Liver (tissue), 9 donors: ENCODE data around the gene KCNJ4. TPM values are rescaled to one million over a fixed set of nuclear protein-coding genes. Genes with fewer than 3 reads are reported as not detected.

Experiments used
- DNase-seq: peaks from one replicate; pipeline ENCODE4 v3.0.0-alpha.2; 2017; ENCODE audit warnings: low spot score
- H3K27ac ChIP-seq, 2 donors: one replicate each; pipeline ENCODE4 v1.7.0; 2013; ENCODE audit warnings: inconsistent platforms in 2 of 2, low read length in 2 of 2, control low read depth in 1 of 2, low read depth in 1 of 2, mild to moderate bottlenecking in 1 of 2
- H3K27me3 ChIP-seq, 4 donors: one replicate each; pipeline versions ENCODE4 v1.6.1 to v1.7.0; 2013; ENCODE audit warnings: low read length in 3 of 4, inconsistent platforms in 1 of 4, mild to moderate bottlenecking in 1 of 4, moderate library complexity in 1 of 4; ENCODE audit not compliant: control insufficient read depth in 4 of 4, insufficient read depth in 4 of 4
- H3K36me3 ChIP-seq, 4 donors: one replicate each; pipeline versions ENCODE4 v1.6.1 to v1.7.0; 2013; ENCODE audit warnings: low read length in 3 of 4, mild to moderate bottlenecking in 3 of 4, low read depth in 1 of 4, moderate library complexity in 1 of 4; ENCODE audit not compliant: control insufficient read depth in 4 of 4, insufficient read depth in 3 of 4
- H3K4me1 ChIP-seq, 4 donors: one replicate each; pipeline versions ENCODE4 v1.6.1 to v1.7.0; 2013; ENCODE audit warnings: low read length in 3 of 4, mild to moderate bottlenecking in 3 of 4, moderate library complexity in 1 of 4; ENCODE audit not compliant: control insufficient read depth in 4 of 4, insufficient read depth in 4 of 4
- H3K4me3 ChIP-seq, 3 donors: one replicate each; pipeline versions ENCODE4 v1.6.1 to v1.7.0; 2013; ENCODE audit warnings: low read length in 3 of 3, control low read depth in 1 of 3, low read depth in 1 of 3, mild to moderate bottlenecking in 1 of 3
- H3K9ac ChIP-seq, 2 donors: one replicate each; pipeline ENCODE4 v1.7.0; 2013; ENCODE audit warnings: low read length in 2 of 2, mild to moderate bottlenecking in 2 of 2, moderate library complexity in 2 of 2, control low read depth in 1 of 2, low read depth in 1 of 2
- H3K9me3 ChIP-seq, 4 donors: one replicate each; pipeline versions ENCODE4 v1.6.1 to v1.7.0; 2013; ENCODE audit warnings: low read length in 3 of 4; ENCODE audit not compliant: control insufficient read depth in 4 of 4
- ATF3 ChIP-seq: IDR thresholded peaks from 2 replicates; pipeline ENCODE4 v1.6.1; 2016; ENCODE audit warnings: antibody characterized with exemption
- CTCF ChIP-seq: fragments of 150-350 bp; IDR thresholded peaks from 2 replicates; pipeline ENCODE4 v1.5.1; 2017; ENCODE audit warnings: improper control_type of control experiment, low read depth, low read length; ENCODE audit not compliant: missing input control
- EGR1 ChIP-seq, 2 donors: IDR thresholded peaks; 2 replicates each; pipeline ENCODE4 v1.6.1; 2016 to 2018; ENCODE audit warnings: antibody characterized with exemption in 2 of 2, low read depth in 2 of 2
- FOXA1 ChIP-seq: IDR thresholded peaks from 2 replicates; pipeline ENCODE4 v1.6.1; 2016; ENCODE audit warnings: antibody characterized with exemption
- FOXA2 ChIP-seq: IDR thresholded peaks from 2 replicates; pipeline ENCODE4 v1.6.1; 2016; ENCODE audit warnings: antibody characterized with exemption
- GABPA ChIP-seq, 2 donors: IDR thresholded peaks in 1 of 2; conservative IDR thresholded peaks in 1 of 2; 2 replicates each; pipeline ENCODE4 v1.6.1; 2016; ENCODE audit warnings: antibody characterized with exemption in 2 of 2, mild to moderate bottlenecking in 1 of 2, moderate library complexity in 1 of 2
- HNF4A ChIP-seq, 2 donors: conservative IDR thresholded peaks; 2 replicates each; pipeline ENCODE4 v1.6.1; 2016; ENCODE audit warnings: antibody characterized with exemption in 2 of 2, mild to moderate bottlenecking in 2 of 2
- HNF4G ChIP-seq: IDR thresholded peaks from 2 replicates; pipeline ENCODE4 v1.6.1; 2016; ENCODE audit warnings: antibody characterized with exemption
- JUND ChIP-seq, 2 donors: IDR thresholded peaks; 2 replicates each; pipeline ENCODE4 v1.6.1; 2016; ENCODE audit warnings: antibody characterized with exemption in 2 of 2
- MAX ChIP-seq: IDR thresholded peaks from 2 replicates; pipeline ENCODE4 v1.6.1; 2016; ENCODE audit warnings: antibody characterized with exemption
- NR2F2 ChIP-seq: IDR thresholded peaks from 2 replicates; pipeline ENCODE4 v1.6.1; 2016; ENCODE audit warnings: antibody characterized with exemption
- RAD21 ChIP-seq, 2 donors: IDR thresholded peaks; 2 replicates each; pipeline ENCODE4 v1.6.1; 2016; ENCODE audit warnings: antibody characterized with exemption in 2 of 2, mild to moderate bottlenecking in 2 of 2
- REST ChIP-seq: IDR thresholded peaks from 2 replicates; pipeline ENCODE4 v1.6.1; 2016; ENCODE audit warnings: antibody characterized with exemption, mild to moderate bottlenecking
- RXRA ChIP-seq, 2 donors: IDR thresholded peaks; 2 replicates each; pipeline ENCODE4 v1.6.1; 2017 to 2018; ENCODE audit warnings: antibody characterized with exemption in 2 of 2, mild to moderate bottlenecking in 1 of 2
- TAF1 ChIP-seq: conservative IDR thresholded peaks from 2 replicates; pipeline ENCODE4 v1.6.1; 2016; ENCODE audit warnings: antibody characterized with exemption, mild to moderate bottlenecking
- YY1 ChIP-seq: IDR thresholded peaks from 2 replicates; pipeline ENCODE4 v1.6.1; 2016; ENCODE audit warnings: antibody characterized with exemption, mild to moderate bottlenecking
- ZBTB33 ChIP-seq: IDR thresholded peaks from 2 replicates; pipeline ENCODE4 v1.6.1; 2016; ENCODE audit warnings: antibody characterized with exemption
- WGBS: extraction: QIAGEN DNeasy Blood & Tissue Kit; methylation state at CpG from one replicate; pipeline ENCODE4 v1.1.7; 2013; 5-methylcytosine and 5-hydroxymethylcytosine counted together
- polyA plus RNA-seq, 2 donors: library from polyadenylated mRNA; stranded (reverse) in 1 of 2; unstranded in 1 of 2; fragments of 200-250 nt in 1 of 2; fragments of >200 nt in 1 of 2; fragmentation: Nextera tagmentation in 1 of 2; extraction: Ambion mirVana in 1 of 2; gene quantifications; one replicate each; pipeline versions ENCODE4 v1.2.1 to v1.2.3, GENCODE V29; 2013 to 2015
- total RNA-seq, 2 donors: library from RNA; depleted of rRNA; stranded (reverse); fragments of >200 nt; gene quantifications; one replicate each; pipeline ENCODE4 v1.2.3, GENCODE V29; 2014
- donor health status: healthy.
- donor health status: healthy.
- donor health status: healthy.
- donor health status: healthy.
- donor health status: healthy.

KCNJ4 gene
- total and polyA plus RNA-seq, 4 donors, result 0.05 TPM; not detected in 3

GRCh38 chr22:38497869-38498268 lies 42.9 kb upstream of the KCNJ4 start:
- Histone ChIP-seq H3K4me3 (no peak overlapping the region), H3K4me1 (peaks cover 0 to 8% (median 4%) of the 10 kb centered on the region in 4 donors), H3K27me3 (no peaks in the 10 kb centered on the region), H3K36me3 (peaks cover 14 to 73% (median 68%) of the 10 kb centered on the region in 4 donors), H3K9me3 (no peaks in the 10 kb centered on the region), H3K27ac (no peak overlapping the region), H3K9ac (no peak overlapping the region)
- TF ChIP-seq FOXA2, result no peak
- TF ChIP-seq RAD21 (IDR thresholded peaks at IDR 0.05), result no peak
- TF ChIP-seq JUND (IDR thresholded peaks at IDR 0.05), result no peak
- TF ChIP-seq EGR1 (IDR thresholded peaks at IDR 0.05; ENCODE audit: low read depth in 2 of 2), result no peak
- TF ChIP-seq HNF4G, result no peak
- no peak for TF ChIP-seq GABPA (IDR thresholded peaks at IDR 0.05 in 1 of 2, conservative IDR thresholded peaks at IDR 0.05 in 1 of 2)
- TF ChIP-seq CTCF, result no peak
- TF ChIP-seq TAF1, result no peak
- TF ChIP-seq RXRA (IDR thresholded peaks at IDR 0.05), result no peak
- no peak for TF ChIP-seq ATF3
- no peak for TF ChIP-seq MAX
- TF ChIP-seq FOXA1, result no peak
- no peak for TF ChIP-seq NR2F2
- no peak for TF ChIP-seq REST
- TF ChIP-seq YY1, result no peak
- 90% methylated on average over 3 of the region's 3 CpGs for WGBS
- no peak for DNase-seq

GRCh38 chr22:38494939-38495338 lies 39.9 kb upstream of the KCNJ4 start:
- Histone ChIP-seq H3K36me3 (peaks cover 13 to 83% (median 78%) of the 10 kb centered on the region in 4 donors), H3K27me3 (no peaks in the 10 kb centered on the region), H3K27ac (no peak overlapping the region), H3K4me1 (peaks cover 2 to 5% (median 2%) of the 10 kb centered on the region in 4 donors), H3K9me3 (no peaks in the 10 kb centered on the region), H3K4me3 (no peak overlapping the region), H3K9ac (no peak overlapping the region)
- no peak for TF ChIP-seq REST
- TF ChIP-seq RAD21 (IDR thresholded peaks at IDR 0.05), result no peak
- no peak for TF ChIP-seq EGR1 (IDR thresholded peaks at IDR 0.05; ENCODE audit: low read depth in 2 of 2)
- no peak for TF ChIP-seq HNF4A (conservative IDR thresholded peaks at IDR 0.05)
- no peak for TF ChIP-seq ZBTB33
- TF ChIP-seq YY1, result no peak
- 95% methylated on average over 12 of the region's 12 CpGs for WGBS
- no peak for DNase-seq
